ENCODE data around the gene FEM1B. TPM values are rescaled to one million over a fixed set of nuclear protein-coding genes. Genes with fewer than 3 reads are reported as not detected.

The FEM1B gene
- total RNA-seq, 1 donor from 2014 or later, result 54.2 TPM

- peaks cover 9% of the 10 kb centered on the region for H3K27me3 Mint-ChIP-seq
- no peaks in the 10 kb centered on the region for H3K36me3 Mint-ChIP-seq
- H3K4me1 Mint-ChIP-seq (ENCODE audit: unreplicated experiment), result peaks cover 28% of the 10 kb centered on the region
- H3K4me3 Mint-ChIP-seq, result no peak overlapping the region
- H3K27ac Mint-ChIP-seq, result no peak overlapping the region
- no peak for DNase-seq (ENCODE audit: extremely low spot score, unreplicated experiment)
- TF ChIP-seq CTCF (conservative IDR thresholded peaks at IDR 0.05), result no peak
- no peaks in the 10 kb centered on the region for H3K9me3 Mint-ChIP-seq
These were observed 59.0 kb downstream of the FEM1B start for GRCh38 chr15:68336516-68336915.

DNA sequence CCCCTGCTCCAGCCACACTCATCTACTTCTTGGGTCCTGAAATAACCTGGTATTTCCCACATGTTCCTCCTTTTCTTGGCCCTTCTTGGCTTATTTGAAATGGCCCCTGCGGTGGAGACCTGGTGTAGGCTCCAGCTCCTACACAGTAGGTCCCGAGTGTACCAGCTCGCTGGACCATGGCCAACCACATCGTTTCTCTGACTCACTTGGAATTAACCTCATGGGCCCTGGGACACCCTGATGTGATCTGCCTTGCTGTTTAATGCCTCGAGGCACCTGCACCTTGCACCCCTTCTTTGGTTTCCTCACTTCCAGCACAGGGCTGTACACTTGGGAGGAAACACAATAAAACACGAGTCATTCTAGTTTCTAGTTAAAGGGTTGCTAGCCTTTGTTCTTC, 60.3 kb downstream of the FEM1B start:
- peaks cover 24% of the 10 kb centered on the region for H3K4me1 Mint-ChIP-seq (ENCODE audit: unreplicated experiment)
- no peak overlapping the region for H3K27ac Mint-ChIP-seq
- no peaks in the 10 kb centered on the region for H3K36me3 Mint-ChIP-seq
- no peak for TF ChIP-seq CTCF (conservative IDR thresholded peaks at IDR 0.05)
- H3K4me3 Mint-ChIP-seq, result no peak overlapping the region
- no peaks in the 10 kb centered on the region for H3K9me3 Mint-ChIP-seq
- peaks cover 4% of the 10 kb centered on the region for H3K27me3 Mint-ChIP-seq
- no peak for DNase-seq (ENCODE audit: extremely low spot score, unreplicated experiment)

DNA sequence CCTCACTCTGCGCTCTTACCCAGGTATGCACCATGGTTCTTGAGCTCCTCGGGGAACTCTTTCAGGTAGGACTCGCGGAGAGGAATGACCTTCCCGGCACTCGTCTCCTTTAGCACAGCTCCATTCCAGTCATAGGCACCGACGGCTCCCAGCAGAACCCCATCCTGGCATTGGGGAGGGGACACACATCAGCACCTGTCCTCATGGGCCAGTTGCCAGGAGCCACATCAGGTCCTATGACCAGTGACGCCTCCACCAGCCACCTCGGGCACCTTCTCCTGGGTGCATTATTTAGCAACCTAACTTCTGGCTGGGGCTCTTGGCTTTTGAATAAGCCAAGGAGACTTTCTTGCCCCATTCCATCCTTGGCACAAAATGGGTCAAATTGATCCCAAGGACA, 61.9 kb downstream of the FEM1B start:
- Mint-ChIP-seq H3K27me3 (peaks cover 7% of the 10 kb centered on the region), H3K27ac (no peak overlapping the region), H3K36me3 (no peaks in the 10 kb centered on the region), H3K4me3 (no peak overlapping the region), H3K4me1 (ENCODE audit: unreplicated experiment) (peaks cover 20% of the 10 kb centered on the region), H3K9me3 (no peaks in the 10 kb centered on the region)
- no peak for TF ChIP-seq CTCF (conservative IDR thresholded peaks at IDR 0.05)
- no peak for DNase-seq (ENCODE audit: extremely low spot score, unreplicated experiment)

GRCh38 chr15:68340726-68341671, 63.5 kb downstream of the FEM1B start:
- DNase-seq (ENCODE audit: extremely low spot score, unreplicated experiment), result no peak
- TF ChIP-seq CTCF (conservative IDR thresholded peaks at IDR 0.05), result no peak
- Mint-ChIP-seq H3K27me3 (peaks cover 9% of the 10 kb centered on the region), H3K27ac (no peak overlapping the region), H3K9me3 (no peaks in the 10 kb centered on the region), H3K36me3 (no peaks in the 10 kb centered on the region), H3K4me1 (ENCODE audit: unreplicated experiment) (peaks cover 24% of the 10 kb centered on the region), H3K4me3 (no peak overlapping the region)

DNA sequence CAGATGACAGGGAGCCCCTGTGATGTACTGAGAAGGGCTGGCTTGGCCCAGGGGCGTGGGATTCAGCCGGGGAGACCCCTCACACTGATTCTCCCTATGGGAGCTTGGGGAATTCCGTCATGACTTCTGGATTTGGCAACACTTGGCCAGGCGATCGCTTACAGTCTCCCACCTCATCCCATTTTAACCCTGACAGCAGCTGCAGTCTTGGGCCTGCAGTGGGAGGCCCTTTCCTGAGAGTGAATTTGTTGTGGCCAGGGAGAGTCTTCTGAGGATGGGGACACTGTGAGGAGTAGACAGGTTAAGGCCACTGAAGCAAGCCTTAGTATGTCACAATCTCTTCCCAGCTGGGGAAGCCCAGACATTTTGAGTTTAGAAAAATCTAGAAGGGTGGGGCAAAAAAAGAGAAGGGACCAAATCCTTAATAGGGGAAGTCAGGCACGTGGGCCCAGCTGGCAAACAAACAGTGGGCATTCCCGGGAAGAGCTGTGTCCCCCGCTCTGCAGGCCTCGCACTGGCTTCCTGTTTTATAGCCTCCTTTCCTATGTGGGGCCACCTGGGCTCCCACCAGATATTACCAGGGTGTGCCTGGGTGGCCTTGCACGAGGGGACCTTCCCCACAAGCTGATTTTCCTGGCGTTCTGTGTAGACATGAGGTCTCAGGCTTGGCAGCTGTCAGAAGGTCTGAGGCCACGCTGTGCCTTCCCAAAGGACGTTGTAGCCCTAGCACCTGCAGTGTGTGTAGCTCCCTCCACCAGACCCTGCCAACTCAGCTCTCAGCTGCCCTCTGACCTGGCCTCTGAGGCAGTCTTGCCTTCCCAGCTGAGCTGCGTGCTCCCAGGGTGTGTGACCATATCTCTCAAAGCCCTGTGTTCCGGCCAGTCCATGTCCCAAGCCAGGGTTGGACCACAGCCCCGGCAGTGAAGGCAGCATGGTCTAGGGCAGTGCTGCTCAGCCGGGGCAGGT, 64.5 kb downstream of the FEM1B start:
- Mint-ChIP-seq H3K4me3 (no peak overlapping the region), H3K9me3 (no peaks in the 10 kb centered on the region), H3K4me1 (ENCODE audit: unreplicated experiment) (peaks cover 26% of the 10 kb centered on the region), H3K27me3 (peaks cover 11% of the 10 kb centered on the region), H3K27ac (no peak overlapping the region), H3K36me3 (no peaks in the 10 kb centered on the region)
- no peak for DNase-seq (ENCODE audit: extremely low spot score, unreplicated experiment)
- TF ChIP-seq CTCF (conservative IDR thresholded peaks at IDR 0.05), result no peak
